Measurements from ENCODE around the gene OR56B4.
"Not testable (repeated sequence)": the region's sequence is repeated elsewhere in the genome, so short reads cannot be mapped to it uniquely, and the experiment has no call there.

The OR56B4 gene

DNA sequence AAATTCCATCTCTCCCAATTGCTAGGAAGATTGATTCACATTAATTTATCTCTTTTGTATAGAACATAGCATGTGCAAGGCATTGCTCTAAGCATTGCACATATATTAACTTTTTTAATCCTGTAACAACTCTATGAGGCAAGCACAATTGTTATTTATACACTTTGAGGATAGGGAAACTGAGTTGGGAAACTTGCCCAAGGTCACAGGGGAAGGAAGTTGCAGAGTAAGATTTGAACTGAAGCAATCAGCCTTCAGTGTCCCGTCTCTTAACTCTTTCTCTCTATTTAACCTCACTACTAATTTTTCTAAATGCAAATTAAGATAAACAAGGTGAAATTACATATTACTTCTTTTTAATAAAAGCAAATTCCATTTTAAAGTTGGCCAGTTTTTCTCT is 22.2 kb downstream of the OR56B4 start:
- Histone ChIP-seq H3K79me2 (ENCODE audit: insufficient read depth, low read length) (no peaks in the 10 kb centered on the region), H3K4me1 (ENCODE audit: insufficient read depth, low read length, poor library complexity, severe bottlenecking) (no peaks in the 10 kb centered on the region), H3K36me3 (ENCODE audit: insufficient read depth, low read length) (no peaks in the 10 kb centered on the region), H3K9me2 (replicated peaks; ENCODE audit: low read depth, low read length) (no peaks in the 10 kb centered on the region), H3K9me3 (ENCODE audit: insufficient read depth, low read depth, low read length) (no peaks in the 10 kb centered on the region), H3K9ac (ENCODE audit: low read depth, low read length, poor library complexity, severe bottlenecking) (no peak overlapping the region), H3K27me3 (ENCODE audit: insufficient read depth, low read length, poor library complexity, severe bottlenecking) (no peaks in the 10 kb centered on the region), H3K4me3 (ENCODE audit: low read length, poor library complexity, severe bottlenecking) (no peak overlapping the region), H3F3A (ENCODE audit: low read depth) (no peaks in the 10 kb centered on the region), H2AFZ (ENCODE audit: low read length) (no peak overlapping the region), H3K4me2 (ENCODE audit: low read depth, low read length, poor library complexity, severe bottlenecking) (no peak overlapping the region), H4K20me1 (ENCODE audit: insufficient read depth, low read length, poor library complexity, severe bottlenecking) (no peaks in the 10 kb centered on the region)
- no peak for TF ChIP-seq EZH2phosphoT487 (IDR thresholded peaks at IDR 0.05; ENCODE audit: borderline replicate concordance)
- TF ChIP-seq, protein P1, sequence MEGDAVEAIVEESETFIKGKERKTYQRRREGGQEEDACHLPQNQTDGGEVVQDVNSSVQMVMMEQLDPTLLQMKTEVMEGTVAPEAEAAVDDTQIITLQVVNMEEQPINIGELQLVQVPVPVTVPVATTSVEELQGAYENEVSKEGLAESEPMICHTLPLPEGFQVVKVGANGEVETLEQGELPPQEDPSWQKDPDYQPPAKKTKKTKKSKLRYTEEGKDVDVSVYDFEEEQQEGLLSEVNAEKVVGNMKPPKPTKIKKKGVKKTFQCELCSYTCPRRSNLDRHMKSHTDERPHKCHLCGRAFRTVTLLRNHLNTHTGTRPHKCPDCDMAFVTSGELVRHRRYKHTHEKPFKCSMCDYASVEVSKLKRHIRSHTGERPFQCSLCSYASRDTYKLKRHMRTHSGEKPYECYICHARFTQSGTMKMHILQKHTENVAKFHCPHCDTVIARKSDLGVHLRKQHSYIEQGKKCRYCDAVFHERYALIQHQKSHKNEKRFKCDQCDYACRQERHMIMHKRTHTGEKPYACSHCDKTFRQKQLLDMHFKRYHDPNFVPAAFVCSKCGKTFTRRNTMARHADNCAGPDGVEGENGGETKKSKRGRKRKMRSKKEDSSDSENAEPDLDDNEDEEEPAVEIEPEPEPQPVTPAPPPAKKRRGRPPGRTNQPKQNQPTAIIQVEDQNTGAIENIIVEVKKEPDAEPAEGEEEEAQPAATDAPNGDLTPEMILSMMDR (conservative IDR thresholded peaks at IDR 0.05; ENCODE audit: low read length), result no peak

DNA sequence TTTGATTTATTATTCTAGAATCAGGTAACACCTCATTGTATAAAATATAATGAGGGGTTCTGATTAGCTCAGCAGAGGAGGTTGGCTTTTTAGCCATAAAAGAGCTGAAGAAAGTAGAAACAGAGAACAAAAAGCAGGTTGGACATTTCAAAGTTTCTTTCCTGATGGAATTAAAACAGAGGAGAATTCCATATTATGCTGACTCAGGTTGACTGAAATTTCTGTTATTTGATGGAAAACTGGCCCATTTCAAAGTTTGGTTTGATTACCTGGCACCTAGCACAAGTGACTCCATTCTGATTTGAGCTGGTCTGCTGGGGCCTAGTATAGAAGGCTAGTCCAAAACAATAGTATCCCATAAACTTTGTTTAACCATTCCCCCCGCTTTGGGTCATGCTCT is 24.9 kb downstream of the OR56B4 start:
- H3K79me2 ChIP-seq (ENCODE audit: insufficient read depth, low read length), result no peaks in the 10 kb centered on the region
- no peaks in the 10 kb centered on the region for H3K27me3 ChIP-seq (ENCODE audit: insufficient read depth, low read length, poor library complexity, severe bottlenecking)
- no peak for TF ChIP-seq EZH2phosphoT487 (IDR thresholded peaks at IDR 0.05; ENCODE audit: borderline replicate concordance)
- TF ChIP-seq, protein P1 (conservative IDR thresholded peaks at IDR 0.05; ENCODE audit: low read length), result no peak
- no peaks in the 10 kb centered on the region for H3F3A ChIP-seq (ENCODE audit: low read depth)
- no peaks in the 10 kb centered on the region for H3K4me1 ChIP-seq (ENCODE audit: insufficient read depth, low read length, poor library complexity, severe bottlenecking)
- H3K9me2 ChIP-seq (replicated peaks; ENCODE audit: low read depth, low read length), result no peaks in the 10 kb centered on the region
- H2AFZ ChIP-seq (ENCODE audit: low read length), result no peak overlapping the region
- H3K9me3 ChIP-seq (ENCODE audit: insufficient read depth, low read depth, low read length), result no peaks in the 10 kb centered on the region
- no peak overlapping the region for H3K9ac ChIP-seq (ENCODE audit: low read depth, low read length, poor library complexity, severe bottlenecking)
- no peak overlapping the region for H3K4me2 ChIP-seq (ENCODE audit: low read depth, low read length, poor library complexity, severe bottlenecking)
- no peak overlapping the region for H3K4me3 ChIP-seq (ENCODE audit: low read length, poor library complexity, severe bottlenecking)
- no peaks in the 10 kb centered on the region for H4K20me1 ChIP-seq (ENCODE audit: insufficient read depth, low read length, poor library complexity, severe bottlenecking)
- H3K36me3 ChIP-seq (ENCODE audit: insufficient read depth, low read length), result no peaks in the 10 kb centered on the region

DNA sequence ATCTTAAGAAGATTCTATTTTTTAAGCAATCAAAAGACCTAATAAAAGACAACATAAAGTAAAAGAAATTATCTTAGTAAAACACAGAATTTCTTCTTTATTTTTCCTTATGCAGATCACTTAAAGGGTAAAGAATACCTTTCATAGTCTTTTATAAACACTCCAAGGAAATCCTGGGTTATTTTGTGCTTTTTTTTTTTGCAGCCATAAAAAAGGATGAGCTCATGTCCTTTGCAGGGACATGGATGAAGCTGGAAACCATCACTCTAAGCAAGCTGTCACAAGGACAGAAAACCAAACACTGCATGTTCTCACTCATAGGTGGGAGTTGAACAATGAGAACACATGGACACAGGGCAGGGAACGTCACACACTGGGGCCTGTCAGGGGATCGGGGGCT is 28.5 kb downstream of the OR56B4 start:
- not testable (repeated sequence) for H3K27me3 ChIP-seq (ENCODE audit: insufficient read depth, low read length, poor library complexity, severe bottlenecking); H2AFZ ChIP-seq (ENCODE audit: low read length); H3K9me2 ChIP-seq (replicated peaks; ENCODE audit: low read depth, low read length); H3K4me3 ChIP-seq (ENCODE audit: low read length, poor library complexity, severe bottlenecking); H3K9me3 ChIP-seq (ENCODE audit: insufficient read depth, low read depth, low read length); H3K9ac ChIP-seq (ENCODE audit: low read depth, low read length, poor library complexity, severe bottlenecking); H3F3A ChIP-seq (ENCODE audit: low read depth); H3K79me2 ChIP-seq (ENCODE audit: insufficient read depth, low read length); H3K4me2 ChIP-seq (ENCODE audit: low read depth, low read length, poor library complexity, severe bottlenecking); H3K36me3 ChIP-seq (ENCODE audit: insufficient read depth, low read length); H4K20me1 ChIP-seq (ENCODE audit: insufficient read depth, low read length, poor library complexity, severe bottlenecking); H3K4me1 ChIP-seq (ENCODE audit: insufficient read depth, low read length, poor library complexity, severe bottlenecking)

DNA sequence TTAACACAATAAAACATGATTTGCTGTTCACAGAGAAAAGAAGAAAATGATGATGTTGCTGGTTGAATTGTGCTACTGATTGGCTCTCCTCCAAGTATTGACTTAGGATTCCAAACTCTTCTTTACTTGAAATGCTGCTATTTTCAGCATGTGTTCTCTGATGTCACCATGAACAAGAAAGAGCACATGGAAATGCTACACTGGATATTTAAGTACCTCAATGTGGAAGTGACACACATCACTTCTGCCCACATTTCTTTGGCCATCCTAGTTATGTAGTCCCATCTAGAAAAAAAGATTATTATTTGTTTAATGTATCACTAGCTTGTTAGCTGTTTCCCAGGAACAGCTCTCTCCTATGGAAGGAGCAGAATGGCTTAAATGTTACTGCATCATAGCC is 35.5 kb downstream of the OR56B4 start:
- no peaks in the 10 kb centered on the region for H3K27me3 ChIP-seq (ENCODE audit: insufficient read depth, low read length, poor library complexity, severe bottlenecking)
- H3K4me1 ChIP-seq (ENCODE audit: insufficient read depth, low read length, poor library complexity, severe bottlenecking), result no peaks in the 10 kb centered on the region
- H4K20me1 ChIP-seq (ENCODE audit: insufficient read depth, low read length, poor library complexity, severe bottlenecking), result no peaks in the 10 kb centered on the region
- no peak overlapping the region for H2AFZ ChIP-seq (ENCODE audit: low read length)
- H3K9me2 ChIP-seq (replicated peaks; ENCODE audit: low read depth, low read length), result no peaks in the 10 kb centered on the region
- no peaks in the 10 kb centered on the region for H3K9me3 ChIP-seq (ENCODE audit: insufficient read depth, low read depth, low read length)
- no peak overlapping the region for H3K9ac ChIP-seq (ENCODE audit: low read depth, low read length, poor library complexity, severe bottlenecking)
- H3K4me2 ChIP-seq (ENCODE audit: low read depth, low read length, poor library complexity, severe bottlenecking), result no peak overlapping the region
- no peak overlapping the region for H3K4me3 ChIP-seq (ENCODE audit: low read length, poor library complexity, severe bottlenecking)
- no peaks in the 10 kb centered on the region for H3F3A ChIP-seq (ENCODE audit: low read depth)
- TF ChIP-seq, protein P1 (conservative IDR thresholded peaks at IDR 0.05; ENCODE audit: low read length), result no peak
- TF ChIP-seq EZH2phosphoT487 (IDR thresholded peaks at IDR 0.05; ENCODE audit: borderline replicate concordance), result no peak
- no peaks in the 10 kb centered on the region for H3K36me3 ChIP-seq (ENCODE audit: insufficient read depth, low read length)
- no peaks in the 10 kb centered on the region for H3K79me2 ChIP-seq (ENCODE audit: insufficient read depth, low read length)

DNA sequence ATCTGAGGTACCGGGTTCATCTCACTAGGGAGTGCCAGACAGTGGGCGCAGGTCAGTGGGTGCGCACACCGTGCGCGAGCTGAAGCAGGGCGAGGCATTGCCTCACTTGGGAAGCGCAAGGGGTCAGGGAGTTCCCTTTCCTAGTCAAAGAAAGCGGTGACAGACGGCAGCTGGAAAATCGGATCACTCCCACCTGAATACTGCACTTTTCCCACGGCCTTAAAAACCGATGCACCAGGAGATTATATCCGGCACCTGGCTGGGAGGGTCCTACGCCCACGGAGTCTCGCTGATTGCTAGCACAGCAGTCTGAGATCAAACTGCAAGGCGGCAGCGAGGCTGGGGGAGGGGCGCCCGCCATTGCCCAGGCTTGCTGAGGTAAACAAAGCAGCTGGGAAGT is 36.3 kb downstream of the OR56B4 start:
- H3K4me1 ChIP-seq (ENCODE audit: insufficient read depth, low read length, poor library complexity, severe bottlenecking); H3F3A ChIP-seq (ENCODE audit: low read depth); H3K9ac ChIP-seq (ENCODE audit: low read depth, low read length, poor library complexity, severe bottlenecking); H3K27me3 ChIP-seq (ENCODE audit: insufficient read depth, low read length, poor library complexity, severe bottlenecking); H3K79me2 ChIP-seq (ENCODE audit: insufficient read depth, low read length); H3K9me2 ChIP-seq (replicated peaks; ENCODE audit: low read depth, low read length); H3K36me3 ChIP-seq (ENCODE audit: insufficient read depth, low read length); H3K4me3 ChIP-seq (ENCODE audit: low read length, poor library complexity, severe bottlenecking); H3K9me3 ChIP-seq (ENCODE audit: insufficient read depth, low read depth, low read length); H2AFZ ChIP-seq (ENCODE audit: low read length); H3K4me2 ChIP-seq (ENCODE audit: low read depth, low read length, poor library complexity, severe bottlenecking); H4K20me1 ChIP-seq (ENCODE audit: insufficient read depth, low read length, poor library complexity, severe bottlenecking): not testable (repeated sequence)

Measured in Loucy (cell line).